Measurements from ENCODE around the gene TEPSIN.

Gene TEPSIN

GRCh38 chr17:81183807-81184206, 55.0 kb downstream of the TEPSIN start:
- no peak for DNase-seq

GRCh38 chr17:81183316-81183715, 55.5 kb downstream of the TEPSIN start:
- no peak for DNase-seq

GRCh38 chr17:81182596-81182995, 56.3 kb downstream of the TEPSIN start:
- DNase-seq, result no peak

- no peak for DNase-seq
Observed at GRCh38 chr17:81181811-81182185, 57.1 kb downstream of the TEPSIN start.

GRCh38 chr17:81180836-81181810, 57.7 kb downstream of the TEPSIN start:
- DNase-seq, result no peak

- no peak for DNase-seq
Observed at GRCh38 chr17:81179861-81180260, 59.0 kb downstream of the TEPSIN start.

GRCh38 chr17:81179220-81179619, 59.6 kb downstream of the TEPSIN start:
- DNase-seq, result no peak
